HAP-1 (cell line): ENCODE data around the gene NOTCH1.

Experiments used
- DNase-seq, 2 experiments: peaks; one replicate each; pipeline ENCODE4 v3.0.0-alpha.2; 2016 to 2020; ENCODE audit warnings: low spot score in 2 of 2
- H3K27me3 ChIP-seq: fragments of 250-450 bp; sonication (Bioruptor Pico); 2 replicates; pipeline ENCODE4 v1.5.1; 2020; ENCODE audit warnings: low read depth, mild to moderate bottlenecking, moderate library complexity
- H3K36me3 ChIP-seq: fragments of 250-450 bp; sonication (Bioruptor Pico); replicated peaks from 2 replicates; pipeline ENCODE4 v1.5.1; 2020; ENCODE audit warnings: mild to moderate bottlenecking
- H3K4me1 ChIP-seq: fragments of 250-450 bp; sonication (Bioruptor Pico); 2 replicates; pipeline ENCODE4 v1.5.1; 2020; ENCODE audit warnings: mild to moderate bottlenecking
- H3K4me3 ChIP-seq: fragments of 250-450 bp; sonication (Bioruptor Pico); 2 replicates; pipeline ENCODE4 v1.5.1; 2020; ENCODE audit warnings: mild to moderate bottlenecking, moderate library complexity
- H3K9me3 ChIP-seq: fragments of 250-450 bp; sonication (Bioruptor Pico); 2 replicates; pipeline ENCODE4 v1.5.1; 2020; ENCODE audit warnings: mild to moderate bottlenecking, moderate library complexity
- in situ Hi-C: fragments of 300-500 bp; cut with MboI; formaldehyde crosslinking; loops from 3 replicates; pipeline ENCODE4 v1.14.3; 2020; ENCODE audit warnings: low sequenced_read_pairs, inconsistent platforms, mixed read lengths

The NOTCH1 gene

GRCh38 chr9:136545965-136546696 lies at the start of gene NOTCH1:
TSS of gene NOTCH1 (minus strand) at chr9:136546048. CDS start at chr9:136545786, 262 bp downstream.
- peak; percentile 91 to 96 for DNase-seq
- H3K4me3 ChIP-seq = peak within 1 kb of the TSS; percentile 57
- H3K4me1 ChIP-seq = peaks cover 18% of the 10 kb centered on the region
- no peaks in the 10 kb centered on the region for H3K27me3 ChIP-seq
- in situ Hi-C loops = no loop called here
- peaks cover 6% of the 10 kb centered on the region; the same call in 1 of the 2 replicates for H3K36me3 ChIP-seq
- H3K9me3 ChIP-seq = no peaks in the 10 kb centered on the region

- in situ Hi-C loops = no loop called here
- Histone ChIP-seq H3K9me3 (no peaks in the 10 kb centered on the region), H3K4me1 (no peaks in the 10 kb centered on the region), H3K27me3 (0 out of 2 replicates have a peak, but pooled peaks cover 3% of the 10 kb centered on the region), H3K4me3 (no peak overlapping the region), H3K36me3 (no peaks in the 10 kb centered on the region)
- DNase-seq = no peak
These were observed 48.6 kb upstream of the NOTCH1 start for GRCh38 chr9:136594492-136594891.

- DNase-seq = no peak
- in situ Hi-C loops = no loop called here
- no peaks in the 10 kb centered on the region for H3K36me3 ChIP-seq
- 0 out of 2 replicates have a peak, but pooled peaks cover 3% of the 10 kb centered on the region for H3K27me3 ChIP-seq
- no peaks in the 10 kb centered on the region for H3K9me3 ChIP-seq
- no peaks in the 10 kb centered on the region for H3K4me1 ChIP-seq
- H3K4me3 ChIP-seq = no peak overlapping the region
These were observed 47.7 kb upstream of the NOTCH1 start for GRCh38 chr9:136593581-136593980.

GRCh38 chr9:136592666-136593065 lies 46.8 kb upstream of the NOTCH1 start:
- no peaks in the 10 kb centered on the region for H3K36me3 ChIP-seq
- in situ Hi-C loops = no loop called here
- H3K4me3 ChIP-seq = no peak overlapping the region
- no peaks in the 10 kb centered on the region; the same call in 1 of the 2 replicates for H3K4me1 ChIP-seq
- no peaks in the 10 kb centered on the region for H3K9me3 ChIP-seq
- H3K27me3 ChIP-seq = 0 out of 2 replicates have a peak, but pooled peaks cover 3% of the 10 kb centered on the region
- DNase-seq = no peak

- in situ Hi-C loops = no loop called here
- Histone ChIP-seq H3K27me3 (0 out of 2 replicates have a peak, but pooled peaks cover 3% of the 10 kb centered on the region), H3K9me3 (no peaks in the 10 kb centered on the region), H3K36me3 (no peaks in the 10 kb centered on the region), H3K4me1 (peaks cover 4% of the 10 kb centered on the region; the same call in 1 of the 2 replicates), H3K4me3 (no peak overlapping the region)
- DNase-seq = no peak
These were observed 45.2 kb upstream of the NOTCH1 start for GRCh38 chr9:136590821-136591752.

GRCh38 chr9:136589766-136590763 lies 44.2 kb upstream of the NOTCH1 start:
- no peak for DNase-seq
- Histone ChIP-seq H3K9me3 (no peaks in the 10 kb centered on the region), H3K36me3 (no peaks in the 10 kb centered on the region), H3K27me3 (0 out of 2 replicates have a peak, but pooled peaks cover 3% of the 10 kb centered on the region), H3K4me3 (no peak overlapping the region), H3K4me1 (peaks cover 4% of the 10 kb centered on the region; the same call in 1 of the 2 replicates)
- in situ Hi-C loops = no loop called here

- Histone ChIP-seq H3K27me3 (0 out of 2 replicates have a peak, but pooled peaks cover 3% of the 10 kb centered on the region), H3K4me1 (peaks cover 4% of the 10 kb centered on the region; the same call in 1 of the 2 replicates), H3K4me3 (no peak overlapping the region), H3K9me3 (no peaks in the 10 kb centered on the region), H3K36me3 (no peaks in the 10 kb centered on the region)
- in situ Hi-C loops = no loop called here
- DNase-seq = no peak
These were observed 43.0 kb upstream of the NOTCH1 start for GRCh38 chr9:136588663-136589464.

- DNase-seq = peak in 1 of 2 experiments; percentile 37
- in situ Hi-C loops = no loop called here
- Histone ChIP-seq H3K4me3 (no peak overlapping the region), H3K9me3 (no peaks in the 10 kb centered on the region), H3K4me1 (peaks cover 4% of the 10 kb centered on the region; the same call in 1 of the 2 replicates), H3K27me3 (0 out of 2 replicates have a peak, but pooled peaks cover 3% of the 10 kb centered on the region), H3K36me3 (no peaks in the 10 kb centered on the region)
These were observed 42.3 kb upstream of the NOTCH1 start for GRCh38 chr9:136587944-136588662.

GRCh38 chr9:136587145-136587943 lies 41.5 kb upstream of the NOTCH1 start:
- peaks cover 4% of the 10 kb centered on the region; the same call in 1 of the 2 replicates for H3K4me1 ChIP-seq
- in situ Hi-C loops = no loop called here
- peak in 1 of 2 experiments; percentile 68 for DNase-seq
- H3K4me3 ChIP-seq = no peak overlapping the region
- H3K27me3 ChIP-seq = 0 out of 2 replicates have a peak, but pooled peaks cover under 1% of the 10 kb centered on the region
- no peaks in the 10 kb centered on the region for H3K9me3 ChIP-seq
- no peaks in the 10 kb centered on the region for H3K36me3 ChIP-seq

GRCh38 chr9:136586391-136586953 lies 40.6 kb upstream of the NOTCH1 start:
- Histone ChIP-seq H3K27me3 (no peaks in the 10 kb centered on the region), H3K4me3 (no peak overlapping the region), H3K36me3 (no peaks in the 10 kb centered on the region), H3K9me3 (no peaks in the 10 kb centered on the region), H3K4me1 (peaks cover 4% of the 10 kb centered on the region; the same call in 1 of the 2 replicates)
- no peak for DNase-seq
- in situ Hi-C loops = no loop called here
